Activated T-cell treated with anti-CD3 and anti-CD28 coated beads, Interleukin-2, amount 50 U/mL, for 4 hours (primary cell): ENCODE results near the gene DDX42. TPM values are rescaled to one million over a fixed set of nuclear protein-coding genes. Genes with fewer than 3 reads are reported as not detected.
"Not testable (repeated sequence)": the region's sequence is repeated elsewhere in the genome, so short reads cannot be mapped to it uniquely, and the experiment has no call there.

Experiments used
- ATAC-seq, 2 donors: fragments of 200-7000 bp; cut with Tn5 transposase; one replicate each; pipeline ENCODE4 v1.10.0; 2021
- DNase-seq: peaks from one replicate; pipeline ENCODE4 v3.0.0-alpha.2; 2020
- H3K27me3 Mint-ChIP-seq: one replicate; pipeline ENCODE4 v1.8.0; 2021; ENCODE audit warnings: low read depth, mixed read lengths
- H3K36me3 Mint-ChIP-seq: one replicate; pipeline ENCODE4 v1.8.0; 2022; ENCODE audit warnings: mixed read lengths; ENCODE audit not compliant: insufficient read depth
- H3K4me1 Mint-ChIP-seq: one replicate; pipeline ENCODE4 v1.8.0; 2021; ENCODE audit warnings: low read depth, mixed read lengths
- H3K4me3 Mint-ChIP-seq: one replicate; pipeline ENCODE4 v1.8.0; 2021; ENCODE audit warnings: mild to moderate bottlenecking, moderate library complexity, mixed read lengths
- H3K9me3 Mint-ChIP-seq: one replicate; pipeline ENCODE4 v1.8.0; 2021; ENCODE audit warnings: mixed read lengths
- total RNA-seq, 3 donors: library from RNA; stranded (reverse); gene quantifications; one replicate each; pipeline ENCODE4 v1.2.1, GENCODE V29; 2021

Gene DDX42
- total RNA-seq, 3 donors from 2014 or later, result 95.1 to 112 (median 95.3) TPM

- H3K27me3 Mint-ChIP-seq, result no peaks in the 10 kb centered on the region
- ATAC-seq (no peak), DNase-seq (no peak)
- no peaks in the 10 kb centered on the region for H3K36me3 Mint-ChIP-seq
- no peak overlapping the region for H3K4me3 Mint-ChIP-seq
- peaks cover 9% of the 10 kb centered on the region for H3K9me3 Mint-ChIP-seq
- H3K4me1 Mint-ChIP-seq, result peaks cover 31% of the 10 kb centered on the region
These were observed 71.5 kb downstream of the DDX42 start for GRCh38 chr17:63845509-63845908.

GRCh38 chr17:63847525-63848249, 73.7 kb downstream of the DDX42 start:
- H3K27me3 Mint-ChIP-seq, result no peaks in the 10 kb centered on the region
- H3K9me3 Mint-ChIP-seq, result peaks cover 9% of the 10 kb centered on the region
- DNase-seq (no peak), ATAC-seq (no peak)
- H3K4me1 Mint-ChIP-seq, result peaks cover 19% of the 10 kb centered on the region
- H3K4me3 Mint-ChIP-seq, result peak overlapping the region; percentile 24
- H3K36me3 Mint-ChIP-seq, result no peaks in the 10 kb centered on the region

- H3K4me1 Mint-ChIP-seq, result peaks cover 15% of the 10 kb centered on the region
- peak overlapping the region; percentile 87 for H3K4me3 Mint-ChIP-seq
- peaks cover 9% of the 10 kb centered on the region for H3K9me3 Mint-ChIP-seq
- DNase-seq (peak; percentile 95), ATAC-seq (peak; percentile 97)
- H3K27me3 Mint-ChIP-seq, result no peaks in the 10 kb centered on the region
- H3K36me3 Mint-ChIP-seq, result no peaks in the 10 kb centered on the region
These were observed 75.1 kb downstream of the DDX42 start for GRCh38 chr17:63848834-63849689.

GRCh38 chr17:63850401-63850800, 76.4 kb downstream of the DDX42 start:
- H3K36me3 Mint-ChIP-seq, result no peaks in the 10 kb centered on the region
- no peak for DNase-seq
- ATAC-seq, result no peak
- H3K9me3 Mint-ChIP-seq, result peaks cover 9% of the 10 kb centered on the region
- H3K4me3 Mint-ChIP-seq, result no peak overlapping the region
- H3K27me3 Mint-ChIP-seq, result no peaks in the 10 kb centered on the region
- peaks cover 13% of the 10 kb centered on the region for H3K4me1 Mint-ChIP-seq

GRCh38 chr17:63853260-63853659, 79.3 kb downstream of the DDX42 start:
- Mint-ChIP-seq H3K27me3 (no peaks in the 10 kb centered on the region), H3K9me3 (peaks cover 4% of the 10 kb centered on the region), H3K36me3 (no peaks in the 10 kb centered on the region), H3K4me3 (no peak overlapping the region), H3K4me1 (peaks cover 7% of the 10 kb centered on the region)
- DNase-seq, result no peak
- no peak for ATAC-seq

- no peaks in the 10 kb centered on the region for H3K27me3 Mint-ChIP-seq
- no peaks in the 10 kb centered on the region for H3K4me1 Mint-ChIP-seq
- DNase-seq, result no peak
- no peaks in the 10 kb centered on the region for H3K9me3 Mint-ChIP-seq
- no peak overlapping the region for H3K4me3 Mint-ChIP-seq
- H3K36me3 Mint-ChIP-seq, result no peaks in the 10 kb centered on the region
- ATAC-seq, result no peak
These were observed 80.7 kb downstream of the DDX42 start for GRCh38 chr17:63854709-63855108.

- ATAC-seq (no peak), DNase-seq (no peak)
- Mint-ChIP-seq H3K9me3 (no peaks in the 10 kb centered on the region), H3K4me3 (no peak overlapping the region), H3K27me3 (no peaks in the 10 kb centered on the region), H3K4me1 (no peaks in the 10 kb centered on the region), H3K36me3 (no peaks in the 10 kb centered on the region)
These were observed 81.2 kb downstream of the DDX42 start for GRCh38 chr17:63855185-63855584.

GRCh38 chr17:63856425-63856824, 82.5 kb downstream of the DDX42 start:
- ATAC-seq, DNase-seq, H3K27me3 Mint-ChIP-seq, H3K4me1 Mint-ChIP-seq, H3K4me3 Mint-ChIP-seq, H3K36me3 Mint-ChIP-seq, H3K9me3 Mint-ChIP-seq: not testable (repeated sequence)

- H3K27me3 Mint-ChIP-seq, result no peaks in the 10 kb centered on the region
- H3K4me1 Mint-ChIP-seq, result no peaks in the 10 kb centered on the region
- ATAC-seq, result no peak
- no peaks in the 10 kb centered on the region for H3K9me3 Mint-ChIP-seq
- no peak overlapping the region for H3K4me3 Mint-ChIP-seq
- DNase-seq, result no peak
- no peaks in the 10 kb centered on the region for H3K36me3 Mint-ChIP-seq
These were observed 85.3 kb downstream of the DDX42 start for GRCh38 chr17:63859257-63859656.

- not testable (repeated sequence) for H3K9me3 Mint-ChIP-seq, H3K36me3 Mint-ChIP-seq, ATAC-seq, DNase-seq, H3K4me1 Mint-ChIP-seq, H3K27me3 Mint-ChIP-seq, H3K4me3 Mint-ChIP-seq
These were observed 92.7 kb downstream of the DDX42 start for GRCh38 chr17:63866625-63867024.

Other genes starting within 250 kb of the DDX42 start
- gene DCAF7, start 223.7 kb upstream of the DDX42 start, total RNA-seq, result 10 to 100 TPM; 82.1 to 89.7 (median 86.0) TPM
- gene TACO1, start 173.3 kb upstream of the DDX42 start, total RNA-seq, result 10 to 100 TPM; 38.9 to 47.0 (median 40.7) TPM
- gene MAP3K3, start 151.8 kb upstream of the DDX42 start, total RNA-seq, result 10 to 100 TPM; 17.9 to 21.6 (median 17.9) TPM
- gene LIMD2, start 74.0 kb upstream of the DDX42 start, total RNA-seq, result 100 to 1,000 TPM; 119 to 169 (median 146) TPM
- gene STRADA, start 32.4 kb upstream of the DDX42 start, total RNA-seq, result 10 to 100 TPM; 35.8 to 37.7 (median 35.9) TPM
- 100 to 1,000 TPM in 2 of 3 donors, 10 to 100 TPM in 1; 99.5 to 103 (median 102) TPM for gene CCDC47, start 573 bp upstream of the DDX42 start, total RNA-seq
- gene PSMC5, start 53.3 kb downstream of the DDX42 start, total RNA-seq, result 100 to 1,000 TPM; 272 to 298 (median 280) TPM
- gene FTSJ3, start 53.5 kb downstream of the DDX42 start, total RNA-seq, result 100 to 1,000 TPM; 123 to 169 (median 157) TPM
- gene SMARCD2, start 68.5 kb downstream of the DDX42 start, total RNA-seq, result 10 to 100 TPM; 81.4 to 87.9 (median 83.8) TPM
- gene CSH2, start 99.5 kb downstream of the DDX42 start, total RNA-seq, result not detected
- not detected for gene GH2, start 107.8 kb downstream of the DDX42 start, total RNA-seq
- not detected for gene CSH1, start 122.4 kb downstream of the DDX42 start, total RNA-seq
- not detected for gene CSHL1, start 137.1 kb downstream of the DDX42 start, total RNA-seq
- not detected for gene GH1, start 144.7 kb downstream of the DDX42 start, total RNA-seq
- 10 to 100 TPM; 15.3 to 21.6 (median 17.1) TPM for gene CD79B, start 158.2 kb downstream of the DDX42 start, total RNA-seq
- gene SCN4A, start 198.7 kb downstream of the DDX42 start, total RNA-seq, result under 1 TPM in 2 of 3 donors, not detected in 1; 0.05 to 0.14 TPM
- under 1 TPM in 1 of 3 donors, not detected in 2; 0.16 TPM for gene PRR29, start 224.2 kb downstream of the DDX42 start, total RNA-seq
- gene ICAM2, start 246.5 kb downstream of the DDX42 start, total RNA-seq, result 10 to 100 TPM; 67.0 to 88.9 (median 77.1) TPM